K562 (cell line): Measurements from ENCODE around the gene PLEKHO1. TPM values are rescaled to one million over a fixed set of nuclear protein-coding genes. Genes with fewer than 3 reads are reported as not detected.

ENCODE experiments used
- CCNT2 ChIP-seq: IDR thresholded peaks from 2 replicates; pipeline ENCODE4 v1.6.1; 2011; ENCODE audit warnings: borderline replicate concordance, low read depth, mild to moderate bottlenecking, moderate library complexity, mixed read lengths, low read length; ENCODE audit not compliant: insufficient read length; ENCODE audit errors: extremely low read depth
- CREM ChIP-seq: IDR thresholded peaks from 2 replicates; pipeline ENCODE4 v1.6.1; 2014; ENCODE audit warnings: antibody characterized with exemption, low read depth
- HNRNPLL ChIP-seq: fragments of 200-400 bp; formaldehyde crosslinking; IDR thresholded peaks from 2 replicates; pipeline ENCODE4 v1.6.1; 2017; ENCODE audit warnings: low read length, low read depth, mild to moderate bottlenecking; ENCODE audit not compliant: poor library complexity, severe bottlenecking
- IRF2 ChIP-seq: sonication (generic); formaldehyde crosslinking; IDR thresholded peaks from 2 replicates; pipeline ENCODE4 v1.8.1; 2022; ENCODE audit warnings: mild to moderate bottlenecking, missing genetic modification reagents
- KDM5B ChIP-seq: fragments of 200-600 bp; sonication (generic); IDR thresholded peaks from 2 replicates; pipeline ENCODE4 v1.6.1; 2012; ENCODE audit warnings: low read depth, mild to moderate bottlenecking, moderate library complexity, low read length, control low read depth, inconsistent platforms; ENCODE audit not compliant: insufficient replicate concordance
- MTA2 ChIP-seq: fragments of 450-650 bp; IDR thresholded peaks from 2 replicates; pipeline ENCODE4 v1.6.1; 2016; ENCODE audit warnings: low read depth
- PHF20 ChIP-seq: fragments of 450-650 bp; IDR thresholded peaks from 2 replicates; pipeline ENCODE4 v1.6.1; 2018; ENCODE audit not compliant: partially characterized antibody
- RBFOX2 ChIP-seq: fragments of 200-400 bp; formaldehyde crosslinking; IDR thresholded peaks from 2 replicates; pipeline ENCODE4 v1.6.1; 2017; ENCODE audit warnings: low read depth, mild to moderate bottlenecking, low read length, moderate library complexity
- RCOR1 ChIP-seq, 2 experiments: IDR thresholded peaks; 2 replicates each; pipeline ENCODE4 v1.6.1; 2012; ENCODE audit warnings: low read depth in 2 of 2, low read length in 2 of 2, borderline replicate concordance in 1 of 2, improper control_type of control experiment in 1 of 2
- RUNX1 ChIP-seq: sonication (generic); IDR thresholded peaks from 2 replicates; pipeline ENCODE4 v1.6.1; 2016; ENCODE audit warnings: antibody characterized with exemption, low read depth
- SFPQ ChIP-seq: fragments of 200-400 bp; formaldehyde crosslinking; IDR thresholded peaks from 2 replicates; pipeline ENCODE4 v1.6.1; 2017; ENCODE audit warnings: mild to moderate bottlenecking, low read depth, low read length, moderate library complexity
- SMAD2 ChIP-seq: fragments of 150-350 bp; IDR thresholded peaks from 2 replicates; pipeline ENCODE4 v1.6.1; 2014; ENCODE audit warnings: low read depth, mild to moderate bottlenecking, low read length
- ZBTB7A ChIP-seq: IDR thresholded peaks from 2 replicates; pipeline ENCODE4 v1.6.1; 2011; ENCODE audit warnings: low read depth, mild to moderate bottlenecking, low read length, moderate library complexity, borderline replicate concordance; ENCODE audit not compliant: control insufficient read depth
- ZNF3 ChIP-seq: fragments of 250-450 bp; sonication (Bioruptor Pico); IDR thresholded peaks from 2 replicates; pipeline ENCODE4 v1.5.0; 2021; ENCODE audit warnings: mild to moderate bottlenecking, moderate library complexity
- ZNF778 ChIP-seq: fragments of 450-650 bp; formaldehyde crosslinking; IDR thresholded peaks from 2 replicates; pipeline ENCODE4 v1.4.0; 2020; ENCODE audit warnings: mild to moderate bottlenecking, moderate library complexity
- ZNF79 ChIP-seq: fragments of 250-450 bp; sonication (Bioruptor Pico); IDR thresholded peaks from 2 replicates; pipeline ENCODE4 v1.4.0; 2020; ENCODE audit warnings: low read depth, mild to moderate bottlenecking, moderate library complexity
- polyA plus RNA-seq, 8 experiments: library from polyadenylated mRNA; depleted of rRNA in 4 of 8; stranded (reverse) in 5 of 8; unstranded in 3 of 8; fragments of >200 nt; fragmentation: Nextera tagmentation in 2 of 8; fragmentation: Illumina TruSeq in 1 of 8; extraction: Ambion mirVana in 2 of 8; extraction: Trizol in 1 of 8; gene quantifications; 2 replicates each; pipeline versions ENCODE4 v1.2.1 to v1.2.3, GENCODE V29; 2011 to 2014; ENCODE audit warnings: inconsistent platforms in 1 of 8, missing spikeins in 1 of 8
- total RNA-seq, 7 experiments: library from RNA; depleted of rRNA in 6 of 7; stranded (reverse); fragments of >200 nt in 6 of 7; fragmentation: Illumina TruSeq in 2 of 7; extraction: Trizol in 2 of 7; gene quantifications; 2 replicates each; pipeline versions ENCODE4 v1.2.1 to v1.2.3, GENCODE V29; 2011 to 2021; ENCODE audit warnings: low replicate concordance in 1 of 7
- TF ChIP-seq, protein P1 (sequence below): fragments of 450-650 bp; IDR thresholded peaks from 2 replicates; pipeline ENCODE4 v1.6.1; 2016; ENCODE audit warnings: low read depth

Gene PLEKHO1
- total and polyA plus RNA-seq, 9 of the 15 experiments (the other 6 are each of a cell fraction or from before 2014, with no cell fraction given) = 0.39 to 16.2 (median 9.6) TPM

GRCh38 chr1:150149271-150150132 lies at the start of gene PLEKHO1 (continued):
- TF ChIP-seq ZBTB7A (peak; percentile 90), HNRNPLL (peak; percentile 79), PHF20 (no peak), CREM (peak; percentile 42; the same call in 1 of the 2 replicates), RUNX1 (no peak), IRF2 (CRISPR knock-in tag) (no peak), ZNF778 (CRISPR knock-in tag) (no peak), ZNF3 (no peak), RCOR1 (IDR thresholded peaks at IDR 0.05; ENCODE audit: borderline replicate concordance in 1 of 2, low read depth in 2 of 2, low read length in 2 of 2) (peak in 1 of 2 experiments; percentile 58; a peak in 1 of 4 replicates), SMAD2 (no peak), KDM5B (peak; percentile 22), RBFOX2 (peak; percentile 63), SFPQ (no peak), ZNF79 (CRISPR knock-in tag) (no peak), MTA2 (no peak), CCNT2 (peak; percentile 31)
- TF ChIP-seq, protein P1, sequence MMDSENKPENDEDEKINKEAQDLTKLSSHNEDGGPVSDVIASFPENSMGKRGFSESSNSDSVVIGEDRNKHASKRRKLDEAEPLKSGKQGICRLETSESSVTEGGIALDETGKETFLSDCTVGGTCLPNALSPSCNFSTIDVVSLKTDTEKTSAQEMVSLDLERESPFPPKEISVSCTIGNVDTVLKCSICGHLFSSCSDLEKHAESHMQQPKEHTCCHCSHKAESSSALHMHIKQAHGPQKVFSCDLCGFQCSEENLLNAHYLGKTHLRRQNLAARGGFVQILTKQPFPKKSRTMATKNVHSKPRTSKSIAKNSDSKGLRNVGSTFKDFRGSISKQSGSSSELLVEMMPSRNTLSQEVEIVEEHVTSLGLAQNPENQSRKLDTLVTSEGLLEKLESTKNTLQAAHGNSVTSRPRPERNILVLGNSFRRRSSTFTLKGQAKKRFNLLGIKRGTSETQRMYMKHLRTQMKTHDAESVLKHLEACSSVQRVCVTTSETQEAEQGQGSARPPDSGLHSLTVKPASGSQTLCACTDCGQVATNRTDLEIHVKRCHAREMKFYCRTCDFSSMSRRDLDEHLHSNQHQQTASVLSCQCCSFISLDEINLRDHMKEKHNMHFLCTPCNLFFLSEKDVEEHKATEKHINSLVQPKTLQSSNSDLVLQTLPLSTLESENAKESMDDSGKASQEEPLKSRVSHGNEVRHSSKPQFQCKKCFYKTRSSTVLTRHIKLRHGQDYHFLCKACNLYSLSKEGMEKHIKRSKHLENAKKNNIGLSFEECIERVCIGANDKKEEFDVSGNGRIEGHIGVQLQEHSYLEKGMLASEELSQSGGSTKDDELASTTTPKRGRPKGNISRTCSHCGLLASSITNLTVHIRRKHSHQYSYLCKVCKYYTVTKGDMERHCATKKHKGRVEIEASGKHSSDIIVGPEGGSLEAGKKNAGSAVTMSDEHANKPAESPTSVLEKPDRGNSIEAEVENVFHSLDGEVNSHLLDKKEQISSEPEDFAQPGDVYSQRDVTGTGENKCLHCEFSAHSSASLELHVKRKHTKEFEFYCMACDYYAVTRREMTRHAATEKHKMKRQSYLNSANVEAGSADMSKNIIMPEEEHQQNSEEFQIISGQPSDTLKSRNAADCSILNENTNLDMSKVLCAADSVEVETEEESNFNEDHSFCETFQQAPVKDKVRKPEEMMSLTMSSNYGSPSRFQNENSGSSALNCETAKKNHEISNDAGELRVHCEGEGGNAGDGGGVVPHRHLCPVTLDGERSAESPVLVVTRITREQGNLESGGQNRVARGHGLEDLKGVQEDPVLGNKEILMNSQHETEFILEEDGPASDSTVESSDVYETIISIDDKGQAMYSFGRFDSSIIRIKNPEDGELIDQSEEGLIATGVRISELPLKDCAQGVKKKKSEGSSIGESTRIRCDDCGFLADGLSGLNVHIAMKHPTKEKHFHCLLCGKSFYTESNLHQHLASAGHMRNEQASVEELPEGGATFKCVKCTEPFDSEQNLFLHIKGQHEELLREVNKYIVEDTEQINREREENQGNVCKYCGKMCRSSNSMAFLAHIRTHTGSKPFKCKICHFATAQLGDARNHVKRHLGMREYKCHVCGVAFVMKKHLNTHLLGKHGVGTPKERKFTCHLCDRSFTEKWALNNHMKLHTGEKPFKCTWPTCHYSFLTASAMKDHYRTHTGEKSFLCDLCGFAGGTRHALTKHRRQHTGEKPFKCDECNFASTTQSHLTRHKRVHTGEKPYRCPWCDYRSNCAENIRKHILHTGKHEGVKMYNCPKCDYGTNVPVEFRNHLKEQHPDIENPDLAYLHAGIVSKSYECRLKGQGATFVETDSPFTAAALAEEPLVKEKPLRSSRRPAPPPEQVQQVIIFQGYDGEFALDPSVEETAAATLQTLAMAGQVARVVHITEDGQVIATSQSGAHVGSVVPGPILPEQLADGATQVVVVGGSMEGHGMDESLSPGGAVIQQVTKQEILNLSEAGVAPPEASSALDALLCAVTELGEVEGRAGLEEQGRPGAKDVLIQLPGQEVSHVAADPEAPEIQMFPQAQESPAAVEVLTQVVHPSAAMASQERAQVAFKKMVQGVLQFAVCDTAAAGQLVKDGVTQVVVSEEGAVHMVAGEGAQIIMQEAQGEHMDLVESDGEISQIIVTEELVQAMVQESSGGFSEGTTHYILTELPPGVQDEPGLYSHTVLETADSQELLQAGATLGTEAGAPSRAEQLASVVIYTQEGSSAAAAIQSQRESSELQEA = no peak
